HCT116 (cell line): Measurements from ENCODE around the gene MBD1. TPM values are rescaled to one million over a fixed set of nuclear protein-coding genes. Genes with fewer than 3 reads are reported as not detected.

Experiments
- ATAC-seq: fragments of 200-7000 bp; cut with Tn5 transposase; 2 replicates; pipeline ENCODE4 v1.9.1; 2020; ENCODE audit warnings: mild to moderate bottlenecking, moderate library complexity
- BruUV-seq: library from RNA; stranded (reverse); fragments of 400-500 nt; replicated peaks from 2 replicates; lab custom pipeline; 2021; lab: Mats Ljungman, UMichigan
- CTCF ChIA-PET: fragments of 300-600 bp; sonication (Branson Sonifier 250); formaldehyde crosslinking; loops from one replicate; lab custom pipeline; 2021; ENCODE audit warnings: antibody characterized with exemption; lab: Charles Lee
- POLR2A ChIA-PET: fragments of 300-600, 350-600 bp; sonication (Branson Sonifier 250); formaldehyde crosslinking; loops from one replicate; lab custom pipeline; 2021; ENCODE audit warnings: antibody characterized with exemption; lab: Charles Lee
- RAD21 ChIA-PET, 2 experiments: fragments of 300-600 bp; sonication (Branson Sonifier 250); formaldehyde crosslinking; loops; one replicate each; lab custom pipeline; 2023; ENCODE audit warnings: low total read pairs in 2 of 2; ENCODE audit not compliant: uncharacterized antibody in 2 of 2, unreplicated experiment in 2 of 2, low non-redundant PET in 1 of 2; lab: Charles Lee
- DNase-seq: peaks from one replicate; pipeline ENCODE4 v3.0.0-alpha.2; 2010; ENCODE audit warnings: low read depth, low spot score
- H2AFZ ChIP-seq: fragments of 200-600 bp; shearing (Covaris generic), sonication (generic); 2 replicates; pipeline ENCODE4 v1.6.1; 2017; ENCODE audit warnings: low read depth, mixed run types, mixed read lengths, antibody characterized with exemption, low read length; ENCODE audit not compliant: poor library complexity, severe bottlenecking
- H3K27ac ChIP-seq: 2 replicates; pipeline ENCODE4 v1.5.1; 2012; ENCODE audit warnings: low read depth, low read length
- H3K27me3 ChIP-seq: fragments of 200-600 bp; sonication (generic); 2 replicates; pipeline ENCODE4 v1.6.1; 2016; ENCODE audit warnings: mixed run types, low read length, mixed read lengths; ENCODE audit not compliant: insufficient read depth
- H3K36me3 ChIP-seq, 2 experiments: fragments of 200-500 bp in 1 of 2; fragments of 200-600 bp in 1 of 2; sonication (Bioruptor generic) in 1 of 2; sonication (generic) in 1 of 2; 2 replicates each; pipeline versions ENCODE4 v1.5.1 to v1.6.1; 2014 to 2016; ENCODE audit warnings: low read length in 2 of 2, inconsistent platforms in 1 of 2, mixed read lengths in 1 of 2, mixed run types in 1 of 2; ENCODE audit not compliant: insufficient read depth in 2 of 2, control insufficient read depth in 1 of 2
- H3K4me1 ChIP-seq, 2 experiments: fragments of 200-600 bp in 1 of 2; sonication (generic) in 1 of 2; 2 replicates each; pipeline versions ENCODE4 v1.5.1 to v1.6.1; 2012 to 2017; ENCODE audit warnings: low read length in 2 of 2, inconsistent platforms in 1 of 2, mild to moderate bottlenecking in 1 of 2, mixed read lengths in 1 of 2, mixed run types in 1 of 2, moderate library complexity in 1 of 2; ENCODE audit not compliant: insufficient read depth in 2 of 2, control insufficient read depth in 1 of 2
- H3K4me2 ChIP-seq: fragments of 200-600 bp; sonication (generic); 2 replicates; pipeline ENCODE4 v1.6.1; 2017; ENCODE audit warnings: mixed run types, low read length, mixed read lengths
- H3K4me3 ChIP-seq, 2 experiments: fragments of 200-600 bp in 1 of 2; sonication (generic) in 1 of 2; replicated peaks in 1 of 2; 2 replicates each; pipeline ENCODE4 v1.5.1; 2011 to 2016; ENCODE audit warnings: low read length in 2 of 2, control low read depth in 1 of 2, low read depth in 1 of 2, mild to moderate bottlenecking in 1 of 2, mixed read lengths in 1 of 2, mixed run types in 1 of 2
- H3K79me2 ChIP-seq: fragments of 200-600 bp; sonication (generic); 2 replicates; pipeline ENCODE4 v1.6.1; 2017; ENCODE audit warnings: mild to moderate bottlenecking, mixed run types, low read length, moderate library complexity, mixed read lengths; ENCODE audit not compliant: insufficient read depth
- H3K9ac ChIP-seq: fragments of 200-600 bp; sonication (generic); 2 replicates; pipeline ENCODE4 v1.6.1; 2016; ENCODE audit warnings: low read length, mixed read lengths
- H3K9me2 ChIP-seq: fragments of 200-600 bp; sonication (generic), shearing (Covaris generic); 2 replicates; pipeline ENCODE4 v1.6.1; 2017; ENCODE audit warnings: mixed run types, mild to moderate bottlenecking, moderate library complexity; ENCODE audit not compliant: insufficient read depth
- H3K9me3 ChIP-seq, 2 experiments: fragments of 200-500 bp in 1 of 2; fragments of 200-600 bp in 1 of 2; sonication (Bioruptor generic) in 1 of 2; sonication (generic) in 1 of 2; 2 replicates each; pipeline ENCODE4 v1.6.1; 2014 to 2017; ENCODE audit warnings: low read length in 2 of 2, mixed read lengths in 2 of 2, inconsistent platforms in 1 of 2, low read depth in 1 of 2, mild to moderate bottlenecking in 1 of 2, mixed run types in 1 of 2, moderate library complexity in 1 of 2; ENCODE audit not compliant: control insufficient read depth in 1 of 2, insufficient read depth in 1 of 2
- H4K20me1 ChIP-seq: fragments of 200-600 bp; sonication (generic), shearing (Covaris generic); 2 replicates; pipeline ENCODE4 v1.6.1; 2017; ENCODE audit warnings: mixed run types, mild to moderate bottlenecking, moderate library complexity; ENCODE audit not compliant: insufficient read depth
- CEBPB ChIP-seq: IDR thresholded peaks from 2 replicates; pipeline ENCODE4 v1.6.1; 2012; ENCODE audit warnings: low read depth
- EGR1 ChIP-seq: IDR thresholded peaks from 2 replicates; pipeline ENCODE4 v1.6.1; 2012; ENCODE audit warnings: low read depth
- ELF1 ChIP-seq: IDR thresholded peaks from 2 replicates; pipeline ENCODE4 v1.6.1; 2012; ENCODE audit warnings: low read depth, borderline replicate concordance
- EZH2phosphoT487 ChIP-seq: fragments of 200-600 bp; IDR thresholded peaks from 2 replicates; pipeline ENCODE4 v1.6.1; 2018; ENCODE audit warnings: antibody characterized with exemption, borderline replicate concordance
- FOSL1 ChIP-seq: IDR thresholded peaks from 2 replicates; pipeline ENCODE4 v1.6.1; 2012; ENCODE audit warnings: low read depth
- JUND ChIP-seq: IDR thresholded peaks from 2 replicates; pipeline ENCODE4 v1.6.1; 2012
- POLR2AphosphoS5 ChIP-seq: IDR thresholded peaks from 2 replicates; pipeline ENCODE4 v1.6.1; 2011; ENCODE audit warnings: mild to moderate bottlenecking, low read depth, low read length, moderate library complexity
- RAD21 ChIP-seq: IDR thresholded peaks from 2 replicates; pipeline ENCODE4 v1.6.1; 2012; ENCODE audit warnings: low read depth, mild to moderate bottlenecking
- SIN3A ChIP-seq: IDR thresholded peaks from 2 replicates; pipeline ENCODE4 v1.6.1; 2012; ENCODE audit warnings: low read depth
- SP1 ChIP-seq: IDR thresholded peaks from 2 replicates; pipeline ENCODE4 v1.6.1; 2012; ENCODE audit warnings: low read depth
- SRF ChIP-seq: IDR thresholded peaks from 2 replicates; pipeline ENCODE4 v1.6.1; 2012; ENCODE audit warnings: low read depth
- TCF7L2 ChIP-seq: IDR thresholded peaks from 2 replicates; pipeline ENCODE4 v1.7.0; 2011; ENCODE audit warnings: borderline replicate concordance, inconsistent platforms; ENCODE audit not compliant: insufficient read depth, insufficient read length; ENCODE audit errors: extremely low read depth
- YY1 ChIP-seq: IDR thresholded peaks from 2 replicates; pipeline ENCODE4 v1.6.1; 2011; ENCODE audit warnings: low read length, low read depth, moderate library complexity, mild to moderate bottlenecking; ENCODE audit not compliant: insufficient replicate concordance; ENCODE audit errors: extremely low read depth
- ZNF274 ChIP-seq: fragments of 200-500 bp; sonication (Bioruptor generic); IDR thresholded peaks from 2 replicates; pipeline ENCODE4 v1.6.1; 2014; ENCODE audit warnings: mild to moderate bottlenecking, low read depth, low read length, inconsistent platforms
- intact Hi-C: fragments of 100-400 bp; cut with micrococcal nuclease; formaldehyde crosslinking; loops from 2 replicates; pipeline ENCODE4 v1.10.0; 2022
- total RNA-seq: library from RNA; stranded (reverse); gene quantifications from one replicate; pipeline ENCODE4 v1.2.1, GENCODE V29; 2021; ENCODE audit not compliant: unreplicated experiment
- TF ChIP-seq, protein P1 (sequence below): IDR thresholded peaks from 2 replicates; pipeline ENCODE4 v1.6.1; 2012
- TF ChIP-seq, protein P2 (sequence below): IDR thresholded peaks from 2 replicates; pipeline ENCODE4 v1.6.1; 2012; ENCODE audit warnings: low read depth
- TF ChIP-seq, protein P3 (sequence below), 3 experiments: fragments of 200-600 bp in 1 of 3; sonication (generic) in 1 of 3; IDR thresholded peaks in 2 of 3; conservative IDR thresholded peaks in 1 of 3; 2 replicates each; pipeline ENCODE4 v1.5.1; 2012 to 2017; ENCODE audit warnings: low read depth in 2 of 3, low read length in 2 of 3, antibody characterized with exemption in 1 of 3, borderline replicate concordance in 1 of 3, control low read depth in 1 of 3, mild to moderate bottlenecking in 1 of 3, mixed read lengths in 1 of 3, mixed run types in 1 of 3, moderate library complexity in 1 of 3; ENCODE audit not compliant: insufficient read depth in 1 of 3
- TF ChIP-seq, protein P4 (sequence below): IDR thresholded peaks from 2 replicates; pipeline ENCODE4 v1.6.1; 2012
- TF ChIP-seq, protein P5 (sequence below): IDR thresholded peaks from 2 replicates; pipeline ENCODE4 v1.6.1; 2011; ENCODE audit warnings: mild to moderate bottlenecking, low read length, moderate library complexity; ENCODE audit not compliant: insufficient replicate concordance; ENCODE audit errors: extremely low read depth

MBD1 gene
- total RNA-seq, 1 experiment from 2014 or later: 63.9 TPM

DNA sequence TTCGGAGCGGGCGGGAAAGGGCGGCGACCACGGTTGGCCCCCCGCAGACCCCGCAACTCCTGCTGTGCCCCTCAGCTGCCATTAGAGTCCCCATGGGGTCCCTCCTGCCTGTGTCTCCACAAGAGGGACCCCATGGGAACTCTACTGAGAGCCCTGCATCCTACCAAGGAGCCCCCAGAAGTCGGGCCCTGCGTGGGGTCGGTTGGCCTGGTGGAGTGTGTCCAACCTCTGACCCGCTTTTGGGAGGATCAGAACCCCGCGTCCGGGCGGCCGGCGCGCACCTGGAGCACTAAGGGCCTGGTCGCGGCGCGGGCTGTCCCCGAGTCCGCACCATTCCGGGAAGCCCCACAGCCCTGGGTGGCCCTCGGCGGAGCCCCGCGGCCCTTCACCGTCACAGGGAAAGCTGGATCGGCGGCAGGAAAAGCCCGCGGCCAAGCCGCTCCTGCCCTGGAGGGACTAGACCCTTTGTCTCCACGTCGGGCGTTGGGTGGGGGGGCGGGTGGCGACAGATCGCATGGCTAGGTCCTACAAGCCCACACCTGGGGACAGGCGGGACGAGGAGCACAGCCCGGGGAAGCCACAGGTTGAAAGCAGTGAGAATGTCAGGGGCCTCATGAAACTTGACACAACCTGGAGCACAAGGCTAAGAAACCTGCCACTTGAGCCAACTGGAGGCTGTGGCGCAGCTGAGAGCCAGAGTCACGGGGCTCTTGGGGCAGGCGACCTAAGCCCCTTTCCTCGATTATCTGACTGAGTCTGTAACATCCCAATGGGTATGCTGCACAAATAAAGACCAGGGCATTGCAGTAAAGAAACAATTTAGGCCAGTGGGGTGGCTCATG is 17.3 kb upstream of the MBD1 start:
- ChIA-PET RAD21 (no interaction called here), CTCF (no interaction called here), POLR2A (no interaction called here)
- Histone ChIP-seq H3K4me2 (no peak overlapping the region), H3K4me3 (no peak overlapping the region), H3K9ac (no peak overlapping the region), H2AFZ (no peak overlapping the region), H3K27me3 (no peaks in the 10 kb centered on the region), H3K4me1 (no peaks in the 10 kb centered on the region), H3K27ac (no peak overlapping the region), H3K36me3 (no peaks in the 10 kb centered on the region), H4K20me1 (no peaks in the 10 kb centered on the region), H3K9me3 (no peaks in the 10 kb centered on the region; a peak in 1 of 4 replicates), H3K79me2 (no peaks in the 10 kb centered on the region), H3K9me2 (no peaks in the 10 kb centered on the region)
- intact Hi-C loops: no loop called here
- DNase-seq (no peak), ATAC-seq (no peak)
- BruUV-seq: no TSS peak
- TF ChIP-seq ZNF274: no peak
- no peak for TF ChIP-seq ELF1
- TF ChIP-seq, protein P1, sequence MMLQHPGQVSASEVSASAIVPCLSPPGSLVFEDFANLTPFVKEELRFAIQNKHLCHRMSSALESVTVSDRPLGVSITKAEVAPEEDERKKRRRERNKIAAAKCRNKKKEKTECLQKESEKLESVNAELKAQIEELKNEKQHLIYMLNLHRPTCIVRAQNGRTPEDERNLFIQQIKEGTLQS: no peak
- TF ChIP-seq, protein P2, sequence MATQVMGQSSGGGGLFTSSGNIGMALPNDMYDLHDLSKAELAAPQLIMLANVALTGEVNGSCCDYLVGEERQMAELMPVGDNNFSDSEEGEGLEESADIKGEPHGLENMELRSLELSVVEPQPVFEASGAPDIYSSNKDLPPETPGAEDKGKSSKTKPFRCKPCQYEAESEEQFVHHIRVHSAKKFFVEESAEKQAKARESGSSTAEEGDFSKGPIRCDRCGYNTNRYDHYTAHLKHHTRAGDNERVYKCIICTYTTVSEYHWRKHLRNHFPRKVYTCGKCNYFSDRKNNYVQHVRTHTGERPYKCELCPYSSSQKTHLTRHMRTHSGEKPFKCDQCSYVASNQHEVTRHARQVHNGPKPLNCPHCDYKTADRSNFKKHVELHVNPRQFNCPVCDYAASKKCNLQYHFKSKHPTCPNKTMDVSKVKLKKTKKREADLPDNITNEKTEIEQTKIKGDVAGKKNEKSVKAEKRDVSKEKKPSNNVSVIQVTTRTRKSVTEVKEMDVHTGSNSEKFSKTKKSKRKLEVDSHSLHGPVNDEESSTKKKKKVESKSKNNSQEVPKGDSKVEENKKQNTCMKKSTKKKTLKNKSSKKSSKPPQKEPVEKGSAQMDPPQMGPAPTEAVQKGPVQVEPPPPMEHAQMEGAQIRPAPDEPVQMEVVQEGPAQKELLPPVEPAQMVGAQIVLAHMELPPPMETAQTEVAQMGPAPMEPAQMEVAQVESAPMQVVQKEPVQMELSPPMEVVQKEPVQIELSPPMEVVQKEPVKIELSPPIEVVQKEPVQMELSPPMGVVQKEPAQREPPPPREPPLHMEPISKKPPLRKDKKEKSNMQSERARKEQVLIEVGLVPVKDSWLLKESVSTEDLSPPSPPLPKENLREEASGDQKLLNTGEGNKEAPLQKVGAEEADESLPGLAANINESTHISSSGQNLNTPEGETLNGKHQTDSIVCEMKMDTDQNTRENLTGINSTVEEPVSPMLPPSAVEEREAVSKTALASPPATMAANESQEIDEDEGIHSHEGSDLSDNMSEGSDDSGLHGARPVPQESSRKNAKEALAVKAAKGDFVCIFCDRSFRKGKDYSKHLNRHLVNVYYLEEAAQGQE: no peak
- TF ChIP-seq SIN3A: no peak
- TF ChIP-seq, protein P3, sequence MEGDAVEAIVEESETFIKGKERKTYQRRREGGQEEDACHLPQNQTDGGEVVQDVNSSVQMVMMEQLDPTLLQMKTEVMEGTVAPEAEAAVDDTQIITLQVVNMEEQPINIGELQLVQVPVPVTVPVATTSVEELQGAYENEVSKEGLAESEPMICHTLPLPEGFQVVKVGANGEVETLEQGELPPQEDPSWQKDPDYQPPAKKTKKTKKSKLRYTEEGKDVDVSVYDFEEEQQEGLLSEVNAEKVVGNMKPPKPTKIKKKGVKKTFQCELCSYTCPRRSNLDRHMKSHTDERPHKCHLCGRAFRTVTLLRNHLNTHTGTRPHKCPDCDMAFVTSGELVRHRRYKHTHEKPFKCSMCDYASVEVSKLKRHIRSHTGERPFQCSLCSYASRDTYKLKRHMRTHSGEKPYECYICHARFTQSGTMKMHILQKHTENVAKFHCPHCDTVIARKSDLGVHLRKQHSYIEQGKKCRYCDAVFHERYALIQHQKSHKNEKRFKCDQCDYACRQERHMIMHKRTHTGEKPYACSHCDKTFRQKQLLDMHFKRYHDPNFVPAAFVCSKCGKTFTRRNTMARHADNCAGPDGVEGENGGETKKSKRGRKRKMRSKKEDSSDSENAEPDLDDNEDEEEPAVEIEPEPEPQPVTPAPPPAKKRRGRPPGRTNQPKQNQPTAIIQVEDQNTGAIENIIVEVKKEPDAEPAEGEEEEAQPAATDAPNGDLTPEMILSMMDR (IDR thresholded peaks at IDR 0.05 in 2 of 3, conservative IDR thresholded peaks at IDR 0.05 in 1 of 3; ENCODE audit: borderline replicate concordance in 1 of 3, insufficient read depth in 1 of 3, low read depth in 2 of 3, low read length in 2 of 3): no peak
- TF ChIP-seq JUND: no peak
- TF ChIP-seq, protein P4, sequence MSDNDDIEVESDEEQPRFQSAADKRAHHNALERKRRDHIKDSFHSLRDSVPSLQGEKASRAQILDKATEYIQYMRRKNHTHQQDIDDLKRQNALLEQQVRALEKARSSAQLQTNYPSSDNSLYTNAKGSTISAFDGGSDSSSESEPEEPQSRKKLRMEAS: no peak
- TF ChIP-seq SRF: no peak
- TF ChIP-seq, protein P5, sequence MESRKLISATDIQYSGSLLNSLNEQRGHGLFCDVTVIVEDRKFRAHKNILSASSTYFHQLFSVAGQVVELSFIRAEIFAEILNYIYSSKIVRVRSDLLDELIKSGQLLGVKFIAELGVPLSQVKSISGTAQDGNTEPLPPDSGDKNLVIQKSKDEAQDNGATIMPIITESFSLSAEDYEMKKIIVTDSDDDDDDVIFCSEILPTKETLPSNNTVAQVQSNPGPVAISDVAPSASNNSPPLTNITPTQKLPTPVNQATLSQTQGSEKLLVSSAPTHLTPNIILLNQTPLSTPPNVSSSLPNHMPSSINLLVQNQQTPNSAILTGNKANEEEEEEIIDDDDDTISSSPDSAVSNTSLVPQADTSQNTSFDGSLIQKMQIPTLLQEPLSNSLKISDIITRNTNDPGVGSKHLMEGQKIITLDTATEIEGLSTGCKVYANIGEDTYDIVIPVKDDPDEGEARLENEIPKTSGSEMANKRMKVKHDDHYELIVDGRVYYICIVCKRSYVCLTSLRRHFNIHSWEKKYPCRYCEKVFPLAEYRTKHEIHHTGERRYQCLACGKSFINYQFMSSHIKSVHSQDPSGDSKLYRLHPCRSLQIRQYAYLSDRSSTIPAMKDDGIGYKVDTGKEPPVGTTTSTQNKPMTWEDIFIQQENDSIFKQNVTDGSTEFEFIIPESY: no peak
- no peak for TF ChIP-seq POLR2AphosphoS5
- TF ChIP-seq EGR1: no peak
- no peak for TF ChIP-seq YY1
- TF ChIP-seq RAD21: no peak
- no peak for TF ChIP-seq SP1
- no peak for TF ChIP-seq TCF7L2
- TF ChIP-seq CEBPB: no peak
- TF ChIP-seq EZH2phosphoT487: no peak
- no peak for TF ChIP-seq FOSL1
